Lower lobe of right lung (tissue), 2 donors: ENCODE data around the gene ANKRD40CL. TPM values are rescaled to one million over a fixed set of nuclear protein-coding genes. Genes with fewer than 3 reads are reported as not detected.
A peak's percentile ranks its signal among the peaks of the same experiment; 100 is the strongest.

Source experiments
- ATAC-seq, 2 donors: fragments of 200-7000 bp; cut with Tn5 transposase; one replicate each; pipeline ENCODE4 v1.9.1; 2020 to 2022; ENCODE audit warnings: mild to moderate bottlenecking in 2 of 2, moderate library complexity in 2 of 2
- DNase-seq: peaks from one replicate; pipeline ENCODE4 v3.0.0-alpha.2; 2020
- H3K27ac ChIP-seq: fragments of 200-600 bp; one replicate; pipeline ENCODE4 v1.8.0; 2022
- H3K27me3 ChIP-seq: fragments of 200-600 bp; one replicate; pipeline ENCODE4 v1.8.0; 2022; ENCODE audit warnings: low read depth
- H3K36me3 ChIP-seq: fragments of 200-600 bp; one replicate; pipeline ENCODE4 v1.8.0; 2022; ENCODE audit warnings: mild to moderate bottlenecking
- H3K4me1 ChIP-seq: fragments of 200-600 bp; one replicate; pipeline ENCODE4 v1.8.0; 2022
- H3K4me3 ChIP-seq: fragments of 200-600 bp; one replicate; pipeline ENCODE4 v1.8.0; 2022; ENCODE audit warnings: mild to moderate bottlenecking
- H3K9me3 ChIP-seq: fragments of 200-600 bp; one replicate; pipeline ENCODE4 v1.8.0; 2022
- intact Hi-C: fragments of 100-400 bp; cut with DNase I; formaldehyde crosslinking; loops from one replicate; pipeline ENCODE4 v1.11.0; 2022
- total RNA-seq: library from RNA; stranded (reverse); fragmentation: NEBNext Ultra II Directional; extraction: Animal tissue kit (Norgen Biotek cat#: 25700); gene quantifications from one replicate; pipeline ENCODE4 v1.2.1, GENCODE V29; 2021
- TF ChIP-seq, protein P1 (sequence below): fragments of 200-600 bp; IDR thresholded peaks from one replicate; pipeline ENCODE4 v1.8.0; 2022; ENCODE audit warnings: antibody characterized with exemption, mild to moderate bottlenecking
- donor health status: DM: no; HTN: yes; CAD: no; lungs with severe emphysema.

The ANKRD40CL gene
- total RNA-seq, 1 donor from 2014 or later, result not detected

DNA sequence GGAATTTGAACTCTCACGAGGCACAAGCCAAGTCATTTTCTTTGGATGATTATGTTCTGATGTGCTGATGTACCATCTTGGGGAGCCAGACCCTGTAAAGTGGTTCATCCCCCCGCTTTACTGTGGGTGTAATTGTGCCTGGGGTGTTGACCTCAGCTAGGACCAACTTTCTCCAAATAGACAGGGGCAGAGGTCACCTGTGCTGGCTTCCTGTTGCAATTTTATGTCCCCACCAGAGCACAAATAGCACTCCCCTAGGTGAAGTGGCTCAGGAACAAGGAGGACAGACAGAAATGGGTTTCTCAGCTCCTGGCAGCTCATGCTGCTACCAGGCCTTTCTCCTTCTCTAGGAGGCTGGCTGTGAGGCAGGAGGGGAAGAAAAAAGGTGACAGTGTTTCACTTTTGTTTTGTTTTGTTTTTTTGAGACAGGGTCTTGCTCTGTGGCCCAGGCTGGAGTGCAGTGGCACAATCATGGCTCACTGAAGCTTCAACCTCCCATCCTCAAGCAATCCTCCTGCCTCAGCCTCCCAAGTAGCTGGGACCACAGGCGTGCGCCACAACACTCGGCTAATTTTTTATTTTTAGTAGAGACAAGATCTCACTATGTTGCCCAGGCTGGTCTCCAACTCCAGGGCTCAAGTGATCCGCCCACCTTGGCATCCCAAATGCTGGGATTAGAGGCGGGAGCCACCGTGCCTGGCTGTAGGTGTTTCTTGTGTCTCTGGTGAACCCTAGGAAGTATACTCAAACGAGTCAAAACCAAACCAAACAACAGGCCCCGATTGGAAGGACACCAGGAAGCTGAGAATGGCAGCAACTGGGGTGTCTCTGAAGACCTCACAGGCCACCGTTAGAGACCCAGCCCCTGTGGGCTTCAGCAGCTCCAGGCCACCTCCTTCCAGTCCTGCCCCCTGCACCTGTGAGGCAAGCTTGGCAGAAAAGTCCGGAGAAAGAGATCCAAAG, 35.6 kb upstream of the ANKRD40CL start:
- DNase-seq, result no peak
- H3K4me1 ChIP-seq, result no peaks in the 10 kb centered on the region
- no peaks in the 10 kb centered on the region for H3K9me3 ChIP-seq
- intact Hi-C loops, result no loop called here
- H3K36me3 ChIP-seq, result no peaks in the 10 kb centered on the region
- no peaks in the 10 kb centered on the region for H3K27me3 ChIP-seq
- TF ChIP-seq, protein P1, sequence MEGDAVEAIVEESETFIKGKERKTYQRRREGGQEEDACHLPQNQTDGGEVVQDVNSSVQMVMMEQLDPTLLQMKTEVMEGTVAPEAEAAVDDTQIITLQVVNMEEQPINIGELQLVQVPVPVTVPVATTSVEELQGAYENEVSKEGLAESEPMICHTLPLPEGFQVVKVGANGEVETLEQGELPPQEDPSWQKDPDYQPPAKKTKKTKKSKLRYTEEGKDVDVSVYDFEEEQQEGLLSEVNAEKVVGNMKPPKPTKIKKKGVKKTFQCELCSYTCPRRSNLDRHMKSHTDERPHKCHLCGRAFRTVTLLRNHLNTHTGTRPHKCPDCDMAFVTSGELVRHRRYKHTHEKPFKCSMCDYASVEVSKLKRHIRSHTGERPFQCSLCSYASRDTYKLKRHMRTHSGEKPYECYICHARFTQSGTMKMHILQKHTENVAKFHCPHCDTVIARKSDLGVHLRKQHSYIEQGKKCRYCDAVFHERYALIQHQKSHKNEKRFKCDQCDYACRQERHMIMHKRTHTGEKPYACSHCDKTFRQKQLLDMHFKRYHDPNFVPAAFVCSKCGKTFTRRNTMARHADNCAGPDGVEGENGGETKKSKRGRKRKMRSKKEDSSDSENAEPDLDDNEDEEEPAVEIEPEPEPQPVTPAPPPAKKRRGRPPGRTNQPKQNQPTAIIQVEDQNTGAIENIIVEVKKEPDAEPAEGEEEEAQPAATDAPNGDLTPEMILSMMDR, result no peak
- no peak for ATAC-seq
- no peak overlapping the region for H3K4me3 ChIP-seq
- H3K27ac ChIP-seq, result no peak overlapping the region

DNA sequence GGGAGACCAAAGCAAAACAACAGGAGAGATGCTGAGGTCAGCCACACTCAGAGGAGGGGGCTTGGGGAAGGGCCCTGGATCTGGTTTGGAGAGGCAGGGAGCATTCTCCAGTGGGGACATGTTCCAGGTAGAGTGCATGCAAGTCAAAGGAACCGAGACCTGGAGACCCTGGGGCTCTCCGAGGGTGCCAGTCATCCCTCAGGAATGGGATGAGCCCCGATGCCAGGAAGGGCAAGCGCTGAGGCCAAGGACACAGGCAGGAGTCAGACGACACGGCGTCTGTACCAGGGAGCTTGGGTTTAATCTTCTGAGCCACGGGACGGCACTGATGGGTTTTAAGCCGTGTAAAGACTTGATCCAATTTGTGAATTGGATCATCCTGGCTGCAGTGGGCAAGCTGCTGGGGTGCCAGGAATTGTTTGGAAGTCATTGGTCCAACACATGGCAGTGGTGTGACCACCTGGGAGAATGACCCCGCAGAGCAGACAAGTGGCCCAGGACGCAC, 32.9 kb upstream of the ANKRD40CL start:
- H3K4me3 ChIP-seq, result no peak overlapping the region
- intact Hi-C loops, result no loop called here

DNA sequence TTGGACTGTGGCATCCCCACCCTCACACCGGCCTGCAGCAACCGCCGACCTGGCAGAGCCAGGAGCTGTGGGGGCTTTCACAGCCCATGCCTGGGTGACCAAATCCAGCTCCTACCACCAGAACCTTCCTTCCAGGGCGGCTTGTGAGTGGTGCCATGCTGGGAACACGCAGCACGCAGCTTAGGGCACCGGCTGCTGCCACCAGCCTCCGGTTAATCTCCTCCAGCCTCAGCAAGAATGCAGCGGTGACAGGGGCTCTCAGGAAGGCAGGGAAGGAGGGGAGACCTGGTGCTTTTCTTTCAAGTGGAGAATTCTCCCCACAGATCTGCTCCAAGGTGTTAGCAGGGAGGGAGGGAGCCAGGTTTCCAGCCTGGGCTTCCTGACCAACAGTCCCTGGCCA, 32.3 kb upstream of the ANKRD40CL start:
- no peak overlapping the region for H3K4me3 ChIP-seq
- intact Hi-C loops, result no loop called here
- no peaks in the 10 kb centered on the region for H3K36me3 ChIP-seq
- TF ChIP-seq, protein P1, result no peak
- H3K9me3 ChIP-seq, result no peaks in the 10 kb centered on the region
- no peaks in the 10 kb centered on the region for H3K27me3 ChIP-seq
- ATAC-seq (no peak), DNase-seq (no peak)
- H3K4me1 ChIP-seq, result no peaks in the 10 kb centered on the region
- no peak overlapping the region for H3K27ac ChIP-seq

More for the DNA sequence above, 32.9 kb upstream of the ANKRD40CL start:
- H3K27ac ChIP-seq, result no peak overlapping the region
- no peaks in the 10 kb centered on the region for H3K36me3 ChIP-seq
- H3K4me1 ChIP-seq, result no peaks in the 10 kb centered on the region
- no peaks in the 10 kb centered on the region for H3K27me3 ChIP-seq
- no peaks in the 10 kb centered on the region for H3K9me3 ChIP-seq
- DNase-seq, result no peak
- no peak for ATAC-seq
- TF ChIP-seq, protein P1, result no peak

DNA sequence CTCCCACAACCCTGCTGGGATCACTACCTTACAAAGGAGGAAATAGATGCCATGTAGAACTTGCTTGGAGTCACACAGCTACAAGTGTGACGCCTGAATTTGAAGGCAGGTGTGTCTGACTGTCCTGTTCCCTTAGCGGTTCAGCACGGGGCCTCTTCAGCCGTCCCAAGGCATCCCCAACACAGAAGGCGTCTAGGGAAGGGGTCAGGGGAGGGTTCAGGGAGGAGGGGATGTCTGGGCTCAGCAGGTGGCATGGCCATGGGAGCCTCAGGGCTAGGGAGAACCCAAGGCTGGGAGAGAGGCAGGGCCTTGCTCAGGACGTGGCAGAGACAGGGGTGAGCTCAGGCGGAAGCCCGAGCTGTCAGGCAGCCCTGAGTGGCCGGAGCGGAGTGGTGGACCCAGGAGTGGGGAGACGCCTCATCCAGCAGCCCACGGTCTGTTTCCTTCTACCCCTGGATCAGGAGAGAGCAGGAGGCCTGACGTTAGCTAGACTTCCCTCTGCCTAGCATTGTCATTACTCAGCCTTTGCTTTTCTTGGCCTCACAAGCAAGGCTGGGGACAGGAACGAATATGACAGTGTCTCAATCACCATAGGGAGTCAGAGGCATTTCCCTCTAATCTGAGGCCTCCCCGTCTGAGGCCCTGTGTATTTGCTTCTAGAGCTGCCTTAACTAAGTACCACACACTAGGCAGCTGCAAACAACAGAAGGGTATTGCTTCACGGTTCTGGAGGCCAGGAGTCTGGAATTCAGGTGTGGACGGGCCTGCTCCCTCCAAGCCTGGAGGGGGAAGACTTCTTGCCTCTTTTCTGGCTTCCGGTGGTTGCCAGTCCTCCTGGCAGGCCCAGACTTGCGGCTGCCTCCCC, 31.3 kb upstream of the ANKRD40CL start:
- Histone ChIP-seq H3K9me3 (no peaks in the 10 kb centered on the region), H3K36me3 (no peaks in the 10 kb centered on the region), H3K27ac (no peak overlapping the region), H3K4me1 (no peaks in the 10 kb centered on the region), H3K4me3 (no peak overlapping the region), H3K27me3 (no peaks in the 10 kb centered on the region)
- intact Hi-C loops, result no loop called here
- ATAC-seq (peak in 1 of 2 donors; percentile 12), DNase-seq (no peak)
- TF ChIP-seq, protein P1, result no peak

DNA sequence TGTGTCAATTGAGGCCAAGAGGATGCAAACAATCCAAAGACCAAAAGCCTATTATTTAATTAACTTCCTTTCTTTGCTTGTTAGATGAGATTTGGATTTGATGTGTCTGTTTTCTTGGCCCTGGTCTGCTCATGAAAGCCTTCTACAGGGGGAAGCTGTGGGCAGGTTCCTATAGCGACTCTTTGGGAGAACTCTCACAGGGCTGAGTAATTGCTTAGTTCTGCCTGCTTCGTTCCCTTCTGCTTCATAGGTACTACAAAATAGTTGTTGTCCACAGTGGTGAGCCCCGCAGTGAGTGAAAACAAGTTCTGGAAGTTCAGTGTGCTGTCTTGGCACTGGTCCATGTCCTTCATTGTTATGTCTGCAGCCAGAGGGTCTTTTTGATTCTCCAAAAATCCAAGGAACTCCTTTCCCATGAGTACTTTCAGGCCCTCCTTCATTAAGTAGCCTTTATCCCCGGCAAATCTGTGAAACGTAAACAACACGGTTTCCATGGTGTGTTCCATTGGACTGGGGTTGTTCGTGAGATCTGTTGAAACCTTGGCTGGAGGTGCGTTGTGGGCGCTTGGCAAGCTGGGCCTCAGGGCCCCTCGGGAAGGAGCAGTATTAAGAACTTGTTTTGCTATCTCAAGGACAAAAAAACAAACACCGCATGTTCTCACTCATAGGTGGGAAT, 30.0 kb upstream of the ANKRD40CL start:
- intact Hi-C loops, result no loop called here
- Histone ChIP-seq H3K27me3 (no peaks in the 10 kb centered on the region), H3K27ac (no peak overlapping the region), H3K4me1 (no peaks in the 10 kb centered on the region), H3K36me3 (no peaks in the 10 kb centered on the region), H3K4me3 (no peak overlapping the region), H3K9me3 (no peaks in the 10 kb centered on the region)
- DNase-seq (no peak), ATAC-seq (peak in 1 of 2 donors; percentile 26)
- TF ChIP-seq, protein P1, result no peak
